GM18499 (cell line): ENCODE measurements around the gene GRM7.

ENCODE experiments used
- ATAC-seq: cut with Tn5 transposase; IDR thresholded peaks from one replicate; pipeline ENCODE4 v1.9.1; 2021; ENCODE audit warnings: moderate number of reproducible peaks; ENCODE audit not compliant: insufficient read depth, unreplicated experiment

GRM7 gene

GRCh38 chr3:6962801-6963200, 101.9 kb downstream of the GRM7 start:
- ATAC-seq: no peak

- ATAC-seq: no peak
Observed at GRCh38 chr3:6965881-6966280, 105.0 kb downstream of the GRM7 start.

DNA sequence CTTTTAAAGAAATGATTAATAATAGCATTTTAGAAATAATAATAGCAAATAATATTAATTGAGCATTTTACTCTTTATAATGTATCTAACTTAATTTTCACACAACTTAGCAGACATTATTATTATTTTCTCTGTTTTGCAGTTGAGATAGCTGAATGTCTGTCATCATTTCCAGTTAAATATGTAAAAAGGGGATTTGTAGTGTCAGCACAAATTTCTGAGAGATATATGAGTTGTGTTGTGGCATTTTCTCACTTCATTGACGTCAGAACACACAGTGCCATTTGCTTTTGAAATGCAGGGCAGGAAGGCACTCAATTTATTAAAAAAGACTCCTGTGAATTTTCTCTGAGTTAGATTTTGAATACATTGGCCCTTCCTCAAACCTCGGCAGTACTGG, 111.0 kb downstream of the GRM7 start:
- ATAC-seq: no peak

DNA sequence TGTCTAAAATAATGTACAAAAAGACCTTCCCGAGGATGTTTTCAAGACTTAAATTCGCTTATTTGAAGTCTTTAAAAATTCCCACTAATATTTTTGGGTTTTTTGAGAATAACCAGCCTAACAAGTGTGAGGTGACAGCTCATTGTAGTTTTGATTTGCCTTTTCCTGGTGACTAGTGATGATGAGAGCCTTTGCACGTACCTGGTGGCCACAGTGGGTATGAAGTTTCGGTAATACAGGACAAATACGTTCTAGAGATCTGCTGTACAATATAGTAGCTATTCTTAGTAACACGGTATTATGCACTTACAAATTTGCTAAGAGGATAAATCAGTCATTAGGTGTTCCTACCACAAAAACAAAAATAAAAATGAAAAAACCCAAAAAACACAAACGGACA, 124.9 kb downstream of the GRM7 start:
- no peak for ATAC-seq

DNA sequence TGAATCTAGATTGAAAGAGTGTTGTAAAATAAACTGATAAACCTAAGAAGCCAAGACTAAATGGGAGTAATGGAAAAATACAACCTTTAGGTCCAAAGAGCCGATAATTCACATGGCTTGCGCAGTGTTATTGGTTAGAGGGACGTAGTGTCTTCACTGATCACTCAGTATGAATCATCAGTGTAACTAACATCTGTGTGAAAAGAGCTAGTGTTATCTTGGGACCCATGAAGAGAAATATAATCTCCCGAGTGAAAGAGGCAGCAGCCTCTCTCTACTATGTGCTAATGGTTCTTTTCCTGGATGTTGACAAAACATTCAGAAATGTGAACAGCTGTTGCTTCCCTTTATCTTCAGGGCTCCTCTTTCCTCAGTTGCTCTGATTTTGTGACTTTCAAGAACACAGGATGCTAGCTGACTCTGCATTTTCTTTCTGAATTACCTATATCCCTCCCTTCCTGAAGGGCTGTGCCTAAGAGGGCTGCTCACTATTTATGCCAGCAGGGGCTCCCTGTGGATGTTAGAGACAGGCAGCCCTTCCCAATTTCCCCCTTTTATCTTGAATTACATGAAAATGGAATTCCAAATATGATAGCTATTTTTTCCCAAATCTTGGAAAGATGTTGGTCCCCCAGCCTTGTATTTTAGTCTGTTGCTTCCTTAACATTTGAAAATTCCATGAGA, 128.8 kb downstream of the GRM7 start:
- ATAC-seq: no peak

DNA sequence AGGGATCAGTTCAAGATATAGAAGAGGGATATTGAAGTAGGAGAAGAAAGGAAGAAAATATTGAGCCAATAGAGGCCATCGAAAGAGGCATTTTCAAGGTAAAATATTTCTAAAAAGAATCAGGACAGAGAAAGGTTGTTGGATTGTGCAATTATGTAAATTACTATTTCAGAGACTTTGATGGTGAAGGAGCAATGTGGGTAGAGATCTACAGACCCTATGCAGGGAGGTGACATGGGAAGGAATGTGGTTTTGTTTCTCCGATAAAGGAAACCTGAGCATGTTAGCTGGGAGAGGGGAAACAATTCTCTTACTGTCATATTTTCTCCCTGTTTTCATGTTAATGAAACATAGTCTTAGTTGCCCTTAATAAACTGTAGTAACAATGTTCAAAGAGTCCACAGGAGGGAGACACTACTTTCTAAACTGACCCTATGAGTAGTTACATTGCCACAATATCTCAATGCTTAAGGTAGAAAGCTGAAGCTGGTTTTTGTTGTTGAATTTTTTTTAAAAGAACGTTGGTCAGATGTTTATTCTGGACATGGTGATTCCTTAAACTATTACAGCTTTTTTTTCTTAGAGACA, 133.3 kb downstream of the GRM7 start:
- ATAC-seq: no peak

DNA sequence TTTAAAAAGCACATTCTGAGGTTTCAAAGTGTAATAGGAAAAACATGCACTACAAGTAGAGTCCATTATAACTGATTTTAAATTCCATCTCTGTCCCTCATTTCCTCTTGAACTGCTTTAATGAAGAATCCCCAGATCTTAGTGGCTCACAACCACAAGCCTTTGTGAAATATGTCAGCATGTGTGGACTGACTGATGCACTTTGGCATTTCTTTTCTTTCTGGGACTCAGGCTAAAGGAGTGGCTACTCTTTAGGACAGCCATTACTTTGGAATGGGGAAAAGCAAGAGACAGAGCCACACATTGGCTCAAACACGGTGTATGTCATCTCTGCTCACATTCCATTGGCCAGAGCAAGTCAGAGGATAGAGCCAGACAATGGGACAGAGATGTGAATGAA, 139.6 kb downstream of the GRM7 start:
- ATAC-seq: no peak

- no peak for ATAC-seq
Observed at GRCh38 chr3:7001370-7001769, 140.5 kb downstream of the GRM7 start.

- ATAC-seq: no peak
Observed at GRCh38 chr3:7015683-7016440, 154.9 kb downstream of the GRM7 start.

DNA sequence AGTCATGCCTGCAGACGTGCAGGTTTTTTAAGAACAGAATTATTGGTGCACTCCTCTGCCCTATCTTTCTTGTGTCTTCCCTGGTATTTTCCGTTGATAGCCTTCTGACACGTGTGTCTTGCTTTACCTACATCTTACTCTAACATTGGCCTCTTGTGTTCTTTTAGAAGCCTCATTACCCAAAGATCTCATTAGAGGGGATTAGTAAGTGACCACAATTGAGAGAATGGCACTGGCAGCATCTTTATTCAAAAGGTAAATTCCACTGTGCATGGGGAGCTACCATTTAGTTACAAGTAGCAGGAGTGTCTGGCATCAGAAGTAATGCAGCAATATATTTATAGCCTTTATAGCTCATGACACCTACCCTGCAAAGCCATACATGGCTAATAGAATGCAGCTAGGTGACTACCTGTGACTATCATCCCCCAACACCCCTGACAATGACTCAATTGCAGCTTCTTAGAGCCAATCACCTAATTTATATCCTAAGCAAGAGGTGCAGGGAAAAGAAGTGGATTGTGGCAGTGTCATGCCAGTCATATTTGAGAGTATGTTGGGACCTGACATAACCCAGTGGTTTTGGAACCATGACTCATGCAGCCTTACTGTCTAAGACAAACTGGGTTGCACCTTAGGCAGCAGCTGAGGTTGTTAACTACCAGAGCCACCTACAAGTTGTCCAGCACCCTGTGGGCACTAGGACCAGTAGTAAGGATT, 164.8 kb downstream of the GRM7 start:
- no peak for ATAC-seq

DNA sequence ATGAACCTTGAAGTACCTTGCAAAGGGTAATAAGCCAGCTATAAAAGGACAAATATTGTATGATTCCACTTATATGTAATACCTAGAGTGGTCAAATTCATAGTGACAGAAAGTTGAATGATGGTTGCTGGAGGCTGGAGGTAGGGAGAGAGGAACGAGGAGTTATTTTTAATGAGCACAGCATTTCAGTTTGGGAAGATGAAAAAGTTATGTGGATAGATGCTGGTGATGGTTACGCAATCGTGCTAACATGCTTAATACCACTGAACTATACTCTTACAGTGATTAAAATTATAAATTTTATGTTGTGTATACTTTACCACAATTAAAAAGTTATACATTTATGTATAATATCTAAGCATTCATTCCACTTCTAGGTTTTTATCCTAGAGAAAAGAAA, 168.6 kb downstream of the GRM7 start:
- no peak for ATAC-seq

GRCh38 chr3:7038394-7038793, 177.5 kb downstream of the GRM7 start:
- no peak for ATAC-seq

DNA sequence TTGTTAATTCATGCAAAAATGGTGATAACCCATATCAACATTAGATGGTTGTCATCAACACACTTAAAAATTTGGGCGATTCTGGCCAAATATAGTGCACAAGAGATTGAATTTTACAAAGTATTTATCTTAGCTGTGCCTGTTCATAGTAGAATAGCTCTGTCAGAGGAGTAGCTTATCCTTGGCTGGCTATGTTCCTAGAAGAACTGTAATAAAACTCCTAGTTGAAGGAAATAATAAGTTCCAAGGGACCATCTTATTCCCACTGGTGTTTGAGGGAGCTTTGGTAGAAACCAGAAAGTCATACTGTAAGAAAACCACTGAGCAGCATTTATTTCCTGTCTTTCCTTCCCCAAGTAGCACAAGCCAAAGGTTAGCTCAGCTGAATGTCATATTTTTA, 201.8 kb downstream of the GRM7 start:
- ATAC-seq: no peak

DNA sequence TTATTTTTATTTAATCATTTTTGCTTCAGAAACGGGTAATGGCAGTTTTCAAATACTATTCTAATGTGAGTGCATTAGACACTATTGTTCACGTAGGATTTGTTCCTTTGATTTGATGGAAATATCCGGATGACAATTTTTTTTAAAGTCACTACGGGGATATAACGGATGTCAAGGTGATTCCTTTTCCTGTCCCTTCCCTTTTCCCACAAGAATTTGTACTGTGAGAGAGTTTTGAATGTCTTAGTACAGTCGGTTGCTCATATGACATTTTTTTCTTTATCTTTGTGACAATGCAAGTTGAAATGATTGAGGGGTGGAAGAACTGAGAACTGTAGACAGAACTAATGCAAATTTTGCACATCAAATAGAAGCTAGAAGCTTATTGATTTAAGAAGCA, 209.5 kb downstream of the GRM7 start:
- no peak for ATAC-seq

DNA sequence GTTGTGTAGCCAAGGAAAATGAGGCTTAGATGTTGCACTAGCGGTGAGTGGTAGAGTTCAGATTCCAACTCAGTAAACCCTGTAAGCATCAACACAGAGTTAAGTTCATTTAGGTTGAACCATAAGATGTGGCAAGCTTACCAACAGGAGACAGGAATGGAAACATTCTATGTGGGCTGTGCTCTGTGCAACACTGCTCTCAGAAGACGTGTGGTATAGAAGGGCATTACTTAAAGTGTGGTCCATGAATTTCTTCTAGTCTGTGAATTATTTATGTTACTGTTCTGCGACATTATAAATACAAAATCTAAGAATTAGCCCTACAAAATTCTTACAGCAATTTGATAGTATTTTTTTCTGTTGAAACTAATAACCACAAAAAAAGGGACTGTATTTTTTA, 213.3 kb downstream of the GRM7 start:
- ATAC-seq: no peak

GRCh38 chr3:7075117-7075516, 214.2 kb downstream of the GRM7 start:
- no peak for ATAC-seq

DNA sequence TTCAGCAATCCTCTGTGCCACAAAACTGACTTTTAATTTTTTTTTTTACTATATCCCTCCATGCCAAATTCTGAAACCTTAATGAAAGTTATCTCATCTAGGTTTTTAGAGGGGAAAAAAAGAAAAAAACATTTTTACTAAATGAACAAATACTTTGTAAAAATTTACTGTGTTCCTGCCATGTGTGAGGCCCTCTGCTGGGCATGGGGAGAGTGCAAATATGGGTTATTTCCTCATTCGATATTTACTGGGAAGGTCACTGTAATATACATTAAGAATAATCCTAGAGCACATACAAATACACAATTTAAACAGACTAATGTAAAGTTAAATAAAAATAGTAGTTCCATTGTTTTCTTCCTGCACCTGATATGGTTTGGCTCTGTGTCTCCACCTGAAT, 215.0 kb downstream of the GRM7 start:
- no peak for ATAC-seq

GRCh38 chr3:7082244-7082643, 221.3 kb downstream of the GRM7 start:
- ATAC-seq: no peak

- ATAC-seq: no peak
Observed at GRCh38 chr3:7086417-7086816, 225.5 kb downstream of the GRM7 start.

DNA sequence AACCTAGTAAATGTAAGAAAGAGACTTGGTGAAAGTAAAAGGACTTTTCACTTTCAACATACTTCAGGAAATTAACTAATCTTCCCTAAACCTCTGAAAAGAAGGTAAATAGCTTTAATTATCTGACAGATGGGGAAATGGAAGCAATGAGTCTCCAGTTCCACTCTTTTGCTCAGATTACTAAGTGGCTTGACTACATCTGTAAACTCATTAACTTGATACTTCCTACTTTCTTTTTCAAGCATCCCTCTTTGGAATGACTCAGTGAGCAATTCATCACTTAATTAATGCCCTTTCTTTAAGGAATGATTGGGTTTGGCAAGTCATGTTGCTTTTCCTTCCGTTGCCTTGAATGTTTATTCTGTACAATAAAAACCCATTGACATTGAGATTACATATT, 234.2 kb downstream of the GRM7 start:
- no peak for ATAC-seq

GRCh38 chr3:7100136-7100535, 239.2 kb downstream of the GRM7 start:
- ATAC-seq: no peak
